ENCODE results near the gene PTPN6.

Gene PTPN6

GRCh38 chr12:6941782-6942181 lies 9.4 kb upstream of the PTPN6 start:
- DNase-seq (ENCODE audit: low spot score): no peak

GRCh38 chr12:6942331-6942665 lies 8.9 kb upstream of the PTPN6 start:
- no peak for DNase-seq (ENCODE audit: low spot score)

DNA sequence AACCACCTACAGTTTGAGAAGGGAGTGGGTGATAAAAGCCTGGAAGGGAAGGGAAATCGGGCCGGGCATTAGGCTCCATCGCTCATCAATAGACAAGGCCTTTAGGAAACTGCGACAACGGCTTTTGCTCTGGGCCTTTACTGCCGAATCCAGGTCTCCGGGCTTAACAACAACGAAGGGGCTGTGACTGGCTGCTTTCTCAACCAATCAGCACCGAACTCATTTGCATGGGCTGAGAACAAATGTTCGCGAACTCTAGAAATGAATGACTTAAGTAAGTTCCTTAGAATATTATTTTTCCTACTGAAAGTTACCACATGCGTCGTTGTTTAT lies 7.8 kb upstream of the PTPN6 start:
- DNase-seq (ENCODE audit: low spot score): peak; percentile 84

- DNase-seq (ENCODE audit: low spot score): no peak
Observed at GRCh38 chr12:6943722-6944380, 7.3 kb upstream of the PTPN6 start, which contains the start of the genes C12orf57 and RNU7-1. TSS of gene C12orf57 (plus strand) at chr12:6944022. CDS start at chr12:6944122, 100 bp downstream. TSS of gene RNU7-1 (plus strand) at chr12:6943816.

DNA sequence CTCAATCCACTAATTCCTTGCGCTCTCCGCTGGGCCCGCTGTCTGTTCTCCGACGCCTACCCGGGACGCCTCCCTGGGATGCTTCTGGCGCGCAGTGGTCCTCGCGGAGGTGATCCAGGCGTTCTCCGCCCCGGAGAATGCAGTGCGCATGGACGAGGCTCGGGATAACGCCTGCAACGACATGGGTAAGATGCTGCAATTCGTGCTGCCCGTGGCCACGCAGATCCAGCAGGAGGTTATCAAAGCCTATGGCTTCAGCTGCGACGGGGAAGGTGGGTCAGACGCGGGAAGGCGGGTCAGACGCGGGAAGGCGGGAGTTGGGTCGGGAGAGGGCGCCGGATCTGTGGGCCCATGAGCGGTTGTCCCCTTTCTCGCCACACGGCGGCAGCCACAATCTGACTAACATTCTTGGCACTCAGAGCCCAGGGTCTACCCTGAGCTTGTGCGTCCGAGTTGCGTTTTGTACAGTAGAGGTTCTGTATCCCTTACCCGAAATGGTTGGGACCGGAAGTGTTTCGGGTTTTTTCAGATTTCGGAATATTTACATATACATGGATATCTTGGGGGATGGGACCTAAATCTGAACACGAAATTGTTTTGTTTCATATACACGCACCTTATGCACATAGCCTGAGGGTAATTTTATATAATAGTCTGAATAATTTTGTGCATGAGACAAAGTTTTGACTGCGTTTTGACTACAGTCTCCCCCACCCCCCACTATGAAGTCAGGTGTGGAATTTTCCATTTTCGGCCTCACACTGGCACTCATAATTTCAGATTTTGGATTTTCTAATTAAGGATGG lies 6.6 kb upstream of the PTPN6 start:
- DNase-seq (ENCODE audit: low spot score): peak; percentile 78

- no peak for DNase-seq (ENCODE audit: low spot score)
Observed at GRCh38 chr12:6945613-6946012, 5.5 kb upstream of the PTPN6 start.

DNA sequence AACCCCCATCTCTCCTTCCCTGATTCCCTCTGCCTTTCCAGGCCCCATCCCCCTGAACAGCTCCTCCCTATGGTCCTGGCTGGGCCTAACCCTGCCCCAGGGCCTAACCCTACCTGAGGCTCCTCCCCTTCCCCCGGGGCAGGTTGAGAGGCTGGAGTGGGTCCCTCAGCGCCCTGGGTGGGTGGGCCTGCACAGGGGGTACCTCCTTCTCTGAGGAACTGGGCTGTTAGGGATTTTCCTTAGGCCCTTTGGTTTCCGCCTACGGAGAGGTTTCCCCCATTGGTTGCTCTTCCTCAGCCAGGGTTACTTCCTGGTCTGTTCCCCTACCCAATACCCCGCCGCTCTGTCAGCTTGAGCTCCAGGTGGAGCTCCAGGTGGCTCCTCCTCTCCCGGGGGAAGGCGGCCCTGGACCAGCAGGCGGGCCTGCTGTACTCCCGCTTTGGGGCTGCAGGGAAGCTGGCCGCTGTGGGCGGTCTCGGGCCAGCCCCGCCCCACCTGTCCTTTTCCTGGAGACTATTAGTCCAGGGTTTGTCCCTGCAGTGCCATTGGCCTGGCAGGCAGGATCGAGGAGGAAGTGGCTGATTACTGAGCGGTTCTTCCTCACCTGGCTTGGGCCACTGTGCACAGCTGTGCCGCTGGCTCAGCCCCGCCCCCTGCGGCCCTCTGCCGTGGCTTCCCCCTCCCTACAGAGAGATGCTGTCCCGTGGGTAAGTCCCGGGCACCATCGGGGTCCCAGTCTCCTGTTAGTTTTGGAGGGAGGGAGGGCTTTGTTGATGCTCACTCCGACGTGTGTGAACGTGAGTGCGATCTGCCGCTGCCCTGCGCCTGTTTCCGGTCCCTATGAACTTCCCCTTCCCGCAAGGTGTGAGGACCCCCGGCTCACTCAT lies 4.9 kb upstream of the PTPN6 start:
- DNase-seq (ENCODE audit: low spot score): peak; percentile 95

DNA sequence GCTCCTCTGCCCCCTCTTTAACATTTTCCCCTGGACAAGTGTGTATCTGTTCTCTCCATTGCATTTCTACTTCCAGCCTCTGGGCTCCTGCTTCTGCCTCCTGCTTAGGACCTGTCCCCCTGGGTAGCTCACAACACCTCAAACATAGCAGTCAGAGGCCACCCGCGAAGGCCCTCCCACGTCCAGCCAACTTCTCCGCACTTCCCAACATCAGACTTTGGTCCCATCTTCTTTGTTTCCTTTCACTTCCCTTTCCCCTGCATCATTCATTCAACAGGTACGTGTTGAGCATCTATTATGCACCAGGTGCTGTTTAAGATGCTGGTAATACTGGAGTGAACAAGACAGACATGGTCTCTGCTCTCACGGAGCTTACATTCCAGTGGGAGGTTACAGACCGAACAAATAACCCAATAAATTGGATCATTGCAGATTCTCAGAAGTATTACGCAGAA lies 4.2 kb upstream of the PTPN6 start:
- no peak for DNase-seq (ENCODE audit: low spot score)

- DNase-seq (ENCODE audit: low spot score): no peak
Observed at GRCh38 chr12:6947615-6948014, 3.5 kb upstream of the PTPN6 start.

DNA sequence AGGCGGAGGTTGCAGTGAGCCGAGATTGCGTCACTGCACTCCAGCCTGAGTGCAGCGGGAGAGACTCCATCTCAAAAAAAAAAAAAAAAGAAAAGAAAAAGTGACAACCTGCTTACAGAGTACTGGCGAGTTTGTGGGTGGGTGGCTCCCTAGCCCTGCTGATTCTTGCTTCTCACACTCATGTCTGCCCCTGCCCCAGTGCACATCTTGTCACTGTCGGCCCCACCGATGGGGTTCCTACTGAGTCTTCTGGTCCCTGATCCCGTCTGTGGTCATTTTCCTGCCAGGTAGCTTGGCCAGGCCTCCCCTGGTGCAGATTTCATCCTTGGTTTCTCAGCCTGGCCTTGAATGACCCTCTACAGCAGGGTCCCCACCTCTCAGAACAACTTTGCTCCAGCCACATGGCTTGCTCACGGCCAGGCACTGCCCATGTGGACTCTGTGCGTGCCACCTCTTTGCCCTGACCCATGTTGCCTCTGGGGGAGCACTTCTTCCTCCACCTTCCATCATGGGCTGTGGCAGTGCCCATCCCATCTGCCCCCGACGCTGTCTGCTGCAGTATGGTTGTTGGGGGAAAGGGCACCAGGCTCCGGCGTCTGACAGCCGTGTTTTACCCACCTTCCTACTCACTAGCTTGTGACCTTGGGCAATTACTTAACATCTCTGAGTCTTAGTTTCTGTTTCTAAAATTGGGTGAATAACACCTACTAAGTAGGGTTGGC lies 2.1 kb upstream of the PTPN6 start:
- no peak for DNase-seq (ENCODE audit: low spot score)

- DNase-seq (ENCODE audit: low spot score): no peak
Observed at GRCh38 chr12:6950401-6950801, 755 bp upstream of the PTPN6 start.

- DNase-seq (ENCODE audit: low spot score): no peak
Observed at GRCh38 chr12:6951551-6952120, 480 bp downstream of the PTPN6 start.

- no peak for DNase-seq (ENCODE audit: low spot score)
Observed at GRCh38 chr12:6952121-6952862, 1.1 kb downstream of the PTPN6 start.

- no peak for DNase-seq (ENCODE audit: low spot score)
Observed at GRCh38 chr12:6952863-6953441, 1.8 kb downstream of the PTPN6 start.

DNA sequence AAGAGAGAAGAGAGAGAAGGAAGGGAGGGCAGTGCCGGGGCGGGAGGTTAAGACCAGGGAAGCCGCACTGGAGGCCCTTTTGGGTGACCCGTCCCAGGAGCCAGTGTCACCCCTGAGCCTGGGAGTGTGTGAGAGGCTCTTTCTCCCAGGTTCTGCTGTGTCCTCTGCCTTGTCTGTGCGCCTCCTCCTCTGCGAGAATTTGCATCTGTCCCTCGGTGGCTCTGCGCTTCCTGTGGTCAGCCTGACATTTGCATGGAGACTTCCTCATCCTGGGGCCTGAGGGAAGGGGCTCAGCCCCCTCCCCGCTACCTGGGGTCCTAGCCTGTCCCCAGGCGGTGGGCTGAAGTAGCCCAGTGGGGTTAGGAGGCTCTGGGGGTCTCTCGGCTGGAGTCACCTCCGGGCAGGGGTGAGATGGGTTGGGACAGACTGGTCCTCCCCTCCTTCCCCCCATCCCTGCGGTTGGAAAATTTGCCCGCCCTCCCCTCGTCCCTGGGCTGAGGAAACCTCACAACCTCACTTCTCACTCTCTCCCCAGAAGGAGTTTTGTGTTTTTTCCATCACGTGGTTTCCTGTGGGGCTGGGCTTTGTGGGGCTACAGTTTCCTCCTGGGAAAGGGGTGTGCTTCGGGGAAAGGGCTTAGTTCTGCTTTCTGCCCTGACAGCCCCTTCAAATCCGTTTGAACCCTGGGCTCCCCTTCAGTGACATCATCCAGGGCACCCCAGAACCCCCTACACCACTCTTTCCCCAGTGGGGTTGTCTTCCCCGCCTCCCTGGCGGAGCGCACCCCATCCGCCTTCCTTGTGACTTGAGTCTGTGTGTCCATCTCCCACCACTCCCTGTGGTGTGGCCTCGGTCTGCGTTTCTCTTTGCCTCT lies 2.5 kb downstream of the PTPN6 start:
- no peak for DNase-seq (ENCODE audit: low spot score)

DNA sequence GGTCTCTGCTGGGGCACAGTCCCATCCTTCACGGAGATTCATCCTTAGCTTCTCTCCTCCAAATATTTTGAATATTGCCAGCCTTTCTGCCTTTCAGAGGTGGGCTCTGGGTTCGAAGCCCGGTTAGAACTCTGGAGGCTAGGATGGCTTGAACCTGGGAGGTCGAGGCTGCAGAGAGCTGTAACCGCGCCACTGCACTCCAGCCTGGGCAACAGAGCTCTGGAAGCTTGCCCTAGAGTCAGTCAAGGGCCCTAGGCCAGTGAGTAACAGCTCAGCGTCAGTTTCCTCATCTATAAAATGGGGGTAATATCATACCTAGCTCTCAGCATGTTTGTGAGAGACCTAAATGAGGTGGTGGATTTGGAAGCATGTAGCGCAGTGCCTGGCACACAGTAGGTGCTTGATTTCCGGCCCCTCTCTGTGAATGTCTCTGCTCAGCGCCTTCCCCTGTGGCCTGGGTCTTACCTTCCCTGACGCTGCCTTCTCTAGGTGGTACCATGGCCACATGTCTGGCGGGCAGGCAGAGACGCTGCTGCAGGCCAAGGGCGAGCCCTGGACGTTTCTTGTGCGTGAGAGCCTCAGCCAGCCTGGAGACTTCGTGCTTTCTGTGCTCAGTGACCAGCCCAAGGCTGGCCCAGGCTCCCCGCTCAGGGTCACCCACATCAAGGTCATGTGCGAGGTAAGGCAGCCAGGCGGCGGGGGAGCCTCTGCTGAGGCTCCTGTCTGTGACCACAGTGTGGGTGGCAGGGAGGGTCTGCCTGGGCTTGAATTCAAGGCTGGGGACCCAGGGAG lies 3.4 kb downstream of the PTPN6 start:
- no peak for DNase-seq (ENCODE audit: low spot score)

DNA sequence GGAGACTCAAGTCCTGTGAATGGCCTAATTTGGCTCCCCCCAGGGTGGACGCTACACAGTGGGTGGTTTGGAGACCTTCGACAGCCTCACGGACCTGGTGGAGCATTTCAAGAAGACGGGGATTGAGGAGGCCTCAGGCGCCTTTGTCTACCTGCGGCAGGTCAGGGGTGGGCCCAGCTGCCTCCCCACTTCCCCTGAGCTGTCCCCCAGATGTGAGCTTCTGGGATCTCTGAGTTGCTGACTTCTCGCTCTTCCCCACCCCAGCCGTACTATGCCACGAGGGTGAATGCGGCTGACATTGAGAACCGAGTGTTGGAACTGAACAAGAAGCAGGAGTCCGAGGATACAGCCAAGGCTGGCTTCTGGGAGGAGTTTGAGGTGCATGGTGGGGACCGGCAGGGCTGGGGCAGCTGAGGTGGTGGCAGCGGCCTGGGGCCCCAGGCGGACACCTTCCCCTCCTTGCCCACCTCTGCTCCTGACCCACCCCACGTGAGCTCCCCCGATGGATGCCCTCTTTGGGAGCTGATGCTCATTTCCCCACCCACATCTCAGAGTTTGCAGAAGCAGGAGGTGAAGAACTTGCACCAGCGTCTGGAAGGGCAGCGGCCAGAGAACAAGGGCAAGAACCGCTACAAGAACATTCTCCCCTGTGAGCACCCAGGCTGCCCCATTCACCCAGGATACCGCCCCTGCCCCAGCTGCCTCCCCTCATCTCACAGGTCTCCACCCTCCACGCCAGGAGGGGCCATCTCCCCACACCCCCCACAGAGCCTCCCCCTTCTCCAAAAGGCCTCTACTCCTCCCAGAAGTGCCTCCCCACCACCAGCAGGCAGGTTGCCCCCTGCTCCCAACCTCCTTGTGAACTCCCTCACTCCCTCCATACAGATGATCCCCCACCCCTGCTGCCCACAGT lies 4.2 kb downstream of the PTPN6 start:
- no peak for DNase-seq (ENCODE audit: low spot score)
